Colonic mucosa (tissue), 4 donors: ENCODE measurements around the gene IGDCC3. TPM values are rescaled to one million over a fixed set of nuclear protein-coding genes. Genes with fewer than 3 reads are reported as not detected.

Experiments used
- DNase-seq: peaks from one replicate; pipeline ENCODE4 v3.0.0-alpha.2; 2020
- H3K27ac ChIP-seq: fragments of 200-600 bp; one replicate; pipeline ENCODE4 v1.8.0; 2021
- H3K27me3 ChIP-seq: fragments of 200-600 bp; one replicate; pipeline ENCODE4 v1.8.0; 2021
- H3K36me3 ChIP-seq: fragments of 200-600 bp; one replicate; pipeline ENCODE4 v1.8.0; 2021
- H3K4me1 ChIP-seq: fragments of 200-600 bp; one replicate; pipeline ENCODE4 v1.8.0; 2021; ENCODE audit warnings: mild to moderate bottlenecking
- H3K4me3 ChIP-seq: fragments of 200-600 bp; one replicate; pipeline ENCODE4 v1.8.0; 2021
- H3K9ac ChIP-seq, 2 donors: one replicate each; pipeline ENCODE4 v1.7.0; 2013; ENCODE audit warnings: control low read depth in 2 of 2, low read depth in 2 of 2, low read length in 2 of 2
- H3K9me3 ChIP-seq: fragments of 200-600 bp; one replicate; pipeline ENCODE4 v1.8.0; 2021
- CTCF ChIP-seq: fragments of 200-600 bp; IDR thresholded peaks from one replicate; pipeline ENCODE4 v1.8.0; 2022; ENCODE audit warnings: antibody characterized with exemption, mild to moderate bottlenecking
- intact Hi-C: fragments of 100-400 bp; cut with DNase I; formaldehyde crosslinking; loops from one replicate; pipeline ENCODE4 v1.14.1; 2022
- total RNA-seq, 2 donors: library from RNA; stranded (reverse); fragmentation: NEBNext Ultra II Directional in 1 of 2; extraction: Animal tissue kit (Norgen Biotek cat#: 25700) in 1 of 2; gene quantifications; one replicate each; pipeline ENCODE4 v1.2.1, GENCODE V29; 2021
- donor health status: healthy.
- donor health status: DM: no; HTN: no; CAD: no.
- donor health status: DM: no; HTN: no; CAD: no.

IGDCC3 gene
- total RNA-seq, 2 donors from 2014 or later, result 0.12 TPM; not detected in 1

GRCh38 chr15:65302061-65302460, 75.7 kb downstream of the IGDCC3 start:
- Histone ChIP-seq H3K36me3 (no peaks in the 10 kb centered on the region), H3K4me1 (peaks cover 8% of the 10 kb centered on the region), H3K9me3 (no peaks in the 10 kb centered on the region), H3K27me3 (no peaks in the 10 kb centered on the region), H3K4me3 (no peak overlapping the region), H3K27ac (no peak overlapping the region), H3K9ac (no peak overlapping the region)
- no peak for TF ChIP-seq CTCF
- intact Hi-C loops, result no loop called here
- no peak for DNase-seq

GRCh38 chr15:65300924-65301441, 76.8 kb downstream of the IGDCC3 start:
- no peaks in the 10 kb centered on the region for H3K36me3 ChIP-seq
- no peak overlapping the region for H3K9ac ChIP-seq
- no peaks in the 10 kb centered on the region for H3K9me3 ChIP-seq
- intact Hi-C loops, result loop anchor here (2.0 kb wide), 1 partner anchor 112 kb away; no protein-coding TSS in a partner anchor
- H3K27me3 ChIP-seq, result no peaks in the 10 kb centered on the region
- no peak overlapping the region for H3K27ac ChIP-seq
- H3K4me1 ChIP-seq, result peaks cover 8% of the 10 kb centered on the region
- DNase-seq, result no peak
- no peak for TF ChIP-seq CTCF
- H3K4me3 ChIP-seq, result no peak overlapping the region

- Histone ChIP-seq H3K4me1 (peaks cover 8% of the 10 kb centered on the region), H3K36me3 (no peaks in the 10 kb centered on the region), H3K27me3 (no peaks in the 10 kb centered on the region), H3K9ac (no peak overlapping the region), H3K9me3 (no peaks in the 10 kb centered on the region), H3K4me3 (no peak overlapping the region), H3K27ac (no peak overlapping the region)
- DNase-seq, result no peak
- no peak for TF ChIP-seq CTCF
- intact Hi-C loops, result no loop called here
Measured at GRCh38 chr15:65298731-65299130, 79.1 kb downstream of the IGDCC3 start.

- Histone ChIP-seq H3K27ac (no peak overlapping the region), H3K9ac (no peak overlapping the region), H3K27me3 (no peaks in the 10 kb centered on the region), H3K4me1 (peaks cover 4% of the 10 kb centered on the region), H3K36me3 (no peaks in the 10 kb centered on the region), H3K9me3 (no peaks in the 10 kb centered on the region), H3K4me3 (no peak overlapping the region)
- no peak for DNase-seq
- TF ChIP-seq CTCF, result no peak
- intact Hi-C loops, result no loop called here
Measured at GRCh38 chr15:65292938-65293518, 84.8 kb downstream of the IGDCC3 start.

GRCh38 chr15:65290228-65290627, 87.6 kb downstream of the IGDCC3 start:
- no peak for TF ChIP-seq CTCF
- DNase-seq, result no peak
- Histone ChIP-seq H3K4me3 (no peak overlapping the region), H3K9me3 (no peaks in the 10 kb centered on the region), H3K9ac (no peak overlapping the region), H3K27ac (no peak overlapping the region), H3K27me3 (no peaks in the 10 kb centered on the region), H3K4me1 (no peaks in the 10 kb centered on the region), H3K36me3 (no peaks in the 10 kb centered on the region)
- intact Hi-C loops, result no loop called here
